ENCODE results near the gene MRPL58. TPM values are rescaled to one million over a fixed set of nuclear protein-coding genes. Genes with fewer than 3 reads are reported as not detected.

The MRPL58 gene
- total RNA-seq, 1 donor from 2014 or later = 31.8 TPM

- DNase-seq (no peak), ATAC-seq (ENCODE audit: low read depth) (no peak)
- H3K27ac Mint-ChIP-seq = no peak overlapping the region
- H3K27me3 Mint-ChIP-seq = peaks cover 2% of the 10 kb centered on the region
- intact Hi-C loops (cut with micrococcal nuclease) = no loop called here
- no peak overlapping the region for H3K4me3 Mint-ChIP-seq
- H3K4me1 Mint-ChIP-seq = no peaks in the 10 kb centered on the region
- ChIA-PET POLR2A (no interaction called here), CTCF (no interaction called here)
- no peaks in the 10 kb centered on the region for H3K9me3 Mint-ChIP-seq
- TF ChIP-seq CTCF (IDR thresholded peaks at IDR 0.05) = no peak
- H3K36me3 Mint-ChIP-seq (ENCODE audit: low read depth) = no peaks in the 10 kb centered on the region
Observed at GRCh38 chr17:74998783-74999182, 13.7 kb upstream of the MRPL58 start.

- ATAC-seq (ENCODE audit: low read depth) (no peak), DNase-seq (no peak)
- H3K36me3 Mint-ChIP-seq (ENCODE audit: low read depth) = no peaks in the 10 kb centered on the region
- no peak for TF ChIP-seq CTCF (IDR thresholded peaks at IDR 0.05)
- H3K9me3 Mint-ChIP-seq = no peaks in the 10 kb centered on the region
- POLR2A ChIA-PET = no interaction called here
- intact Hi-C loops (cut with micrococcal nuclease) = no loop called here
- no peak overlapping the region for H3K27ac Mint-ChIP-seq
- H3K27me3 Mint-ChIP-seq = peaks cover 2% of the 10 kb centered on the region
- CTCF ChIA-PET = no interaction called here
- H3K4me1 Mint-ChIP-seq = no peaks in the 10 kb centered on the region
- H3K4me3 Mint-ChIP-seq = no peak overlapping the region
Observed at GRCh38 chr17:74999523-74999922, 12.9 kb upstream of the MRPL58 start.

- H3K27me3 Mint-ChIP-seq = peaks cover 5% of the 10 kb centered on the region
- CTCF ChIA-PET = no interaction called here
- H3K27ac Mint-ChIP-seq = no peak overlapping the region
- H3K36me3 Mint-ChIP-seq (ENCODE audit: low read depth) = no peaks in the 10 kb centered on the region
- no peak for DNase-seq
- intact Hi-C loops (cut with micrococcal nuclease) = no loop called here
- H3K4me1 Mint-ChIP-seq = no peaks in the 10 kb centered on the region
- POLR2A ChIA-PET = no interaction called here
- no peak for ATAC-seq (ENCODE audit: low read depth)
- no peak overlapping the region for H3K4me3 Mint-ChIP-seq
- no peaks in the 10 kb centered on the region for H3K9me3 Mint-ChIP-seq
- TF ChIP-seq CTCF (IDR thresholded peaks at IDR 0.05) = no peak
Observed at GRCh38 chr17:75001915-75002843, 10.3 kb upstream of the MRPL58 start.

- DNase-seq = no peak
- no peak overlapping the region for H3K4me3 Mint-ChIP-seq
- intact Hi-C loops (cut with micrococcal nuclease) = no loop called here
- no peaks in the 10 kb centered on the region for H3K9me3 Mint-ChIP-seq
- TF ChIP-seq CTCF (IDR thresholded peaks at IDR 0.05) = no peak
- peaks cover 5% of the 10 kb centered on the region for H3K27me3 Mint-ChIP-seq
- ChIA-PET CTCF (no interaction called here), POLR2A (interaction anchor here (0.7 kb wide), 1 partner anchor 25 kb away, joined by 3 read pairs; no protein-coding TSS in a partner anchor)
- no peak overlapping the region for H3K27ac Mint-ChIP-seq
- no peaks in the 10 kb centered on the region for H3K4me1 Mint-ChIP-seq
- no peak for ATAC-seq (ENCODE audit: low read depth)
- H3K36me3 Mint-ChIP-seq (ENCODE audit: low read depth) = no peaks in the 10 kb centered on the region
Observed at GRCh38 chr17:75003070-75003956, 9.2 kb upstream of the MRPL58 start.

GRCh38 chr17:75003957-75004355 lies 8.5 kb upstream of the MRPL58 start:
- DNase-seq (no peak), ATAC-seq (ENCODE audit: low read depth) (no peak)
- intact Hi-C loops (cut with micrococcal nuclease) = no loop called here
- no peak overlapping the region for H3K27ac Mint-ChIP-seq
- peaks cover 5% of the 10 kb centered on the region for H3K27me3 Mint-ChIP-seq
- CTCF ChIA-PET = no interaction called here
- POLR2A ChIA-PET = interaction anchor here (0.7 kb wide), 1 partner anchor 25 kb away, joined by 3 read pairs; no protein-coding TSS in a partner anchor
- no peaks in the 10 kb centered on the region for H3K36me3 Mint-ChIP-seq (ENCODE audit: low read depth)
- TF ChIP-seq CTCF (IDR thresholded peaks at IDR 0.05) = no peak
- H3K4me3 Mint-ChIP-seq = no peak overlapping the region
- no peaks in the 10 kb centered on the region for H3K9me3 Mint-ChIP-seq
- no peaks in the 10 kb centered on the region for H3K4me1 Mint-ChIP-seq
